Activated CD4-positive, CD25-positive, alpha-beta regulatory T cell (primary cell): Measurements from ENCODE around the gene PYROXD2.
"Not testable (repeated sequence)": the region's sequence is repeated elsewhere in the genome, so short reads cannot be mapped to it uniquely, and the experiment has no call there.

Source experiments
- DNase-seq, 4 experiments: peaks; one replicate each; lab custom pipeline; 2025; lab: John Stamatoyannopoulos, UW

PYROXD2 gene

GRCh38 chr10:98390406-98390805 lies 24.6 kb downstream of the PYROXD2 start:
- DNase-seq, result no peak

- no peak for DNase-seq
These were observed 25.6 kb downstream of the PYROXD2 start for GRCh38 chr10:98389398-98389797.

GRCh38 chr10:98388101-98388655 lies 26.8 kb downstream of the PYROXD2 start:
- DNase-seq, result no peak

- no peak for DNase-seq
These were observed 30.4 kb downstream of the PYROXD2 start for GRCh38 chr10:98384531-98385133.

GRCh38 chr10:98383869-98384268 lies 31.1 kb downstream of the PYROXD2 start:
- no peak for DNase-seq

- DNase-seq, result not testable (repeated sequence)
These were observed 31.8 kb downstream of the PYROXD2 start for GRCh38 chr10:98383134-98383667.

GRCh38 chr10:98382691-98383101 lies 32.3 kb downstream of the PYROXD2 start:
- no peak for DNase-seq

- no peak for DNase-seq
These were observed 34.3 kb downstream of the PYROXD2 start for GRCh38 chr10:98380493-98381339.

GRCh38 chr10:98378722-98379121 lies 36.3 kb downstream of the PYROXD2 start:
- no peak for DNase-seq

GRCh38 chr10:98377536-98377935 lies 37.4 kb downstream of the PYROXD2 start:
- DNase-seq, result no peak

- no peak for DNase-seq
These were observed 38.0 kb downstream of the PYROXD2 start for GRCh38 chr10:98377001-98377400.

GRCh38 chr10:98376485-98376884 lies 38.5 kb downstream of the PYROXD2 start:
- DNase-seq, result no peak

- DNase-seq, result no peak
These were observed 40.6 kb downstream of the PYROXD2 start for GRCh38 chr10:98374217-98374985.

GRCh38 chr10:98373260-98374040 lies 41.5 kb downstream of the PYROXD2 start:
- no peak for DNase-seq

- DNase-seq, result no peak
These were observed 43.9 kb downstream of the PYROXD2 start for GRCh38 chr10:98370831-98371820.

- no peak for DNase-seq
These were observed 45.2 kb downstream of the PYROXD2 start for GRCh38 chr10:98369801-98370200.

- DNase-seq, result no peak
These were observed 46.3 kb downstream of the PYROXD2 start for GRCh38 chr10:98368644-98369043.

GRCh38 chr10:98367604-98368451 lies 47.2 kb downstream of the PYROXD2 start:
- no peak for DNase-seq

- DNase-seq, result no peak
These were observed 48.9 kb downstream of the PYROXD2 start for GRCh38 chr10:98366062-98366530.
